ENCODE measurements around the gene GPS2.

GPS2 gene

GRCh38 chr17:7313890-7314718 lies 1.1 kb downstream of the GPS2 start:
- H3K4me1 ChIP-seq (ENCODE audit: control insufficient read depth in 1 of 2, insufficient read depth in 2 of 2, low read length in 2 of 2), result peaks cover 5 to 6% of the 10 kb centered on the region in 2 experiments
- H3K9ac ChIP-seq (ENCODE audit: low read length), result no peak overlapping the region
- no peak for DNase-seq
- no peak overlapping the region for H3K23ac ChIP-seq (ENCODE audit: low read length)
- peaks cover 2% of the 10 kb centered on the region for H3K79me1 ChIP-seq (ENCODE audit: low read length)
- H2BK120ac ChIP-seq (ENCODE audit: insufficient read depth, low read length, poor library complexity), result no peak overlapping the region
- peak overlapping the region; percentile 93 for H4K8ac ChIP-seq (ENCODE audit: low read depth, low read length)
- no peak overlapping the region for H3K18ac ChIP-seq (ENCODE audit: low read length)
- no CpG with 5 or more reads among the region's 9 CpGs for WGBS (ENCODE audit: extremely low coverage, insufficient coverage, insufficient read length)
- no peak overlapping the region for H3K14ac ChIP-seq (ENCODE audit: low read length)
- peaks cover 63 to 74% of the 10 kb centered on the region in 2 experiments for H3K36me3 ChIP-seq (ENCODE audit: control insufficient read depth in 1 of 2, insufficient read depth in 2 of 2, low read length in 2 of 2)
- peak overlapping the region; percentile 76 for H3K4me2 ChIP-seq (ENCODE audit: low read length)
- no peak overlapping the region for H3K27ac ChIP-seq (ENCODE audit: low read depth, low read length)
- H3K79me2 ChIP-seq (ENCODE audit: control insufficient read depth, insufficient read depth, low read length, poor library complexity), result peaks cover 8% of the 10 kb centered on the region
- no peak overlapping the region for H2BK12ac ChIP-seq (ENCODE audit: low read length)
- H3K9me3 ChIP-seq (ENCODE audit: insufficient read depth, low read depth, low read length), result no peaks in the 10 kb centered on the region
- peak overlapping the region; percentile 23 for H4K91ac ChIP-seq (ENCODE audit: low read depth, low read length)
- no peak overlapping the region for H3K4ac ChIP-seq (ENCODE audit: low read depth, low read length)
- no peaks in the 10 kb centered on the region for H3K27me3 ChIP-seq (ENCODE audit: insufficient read depth, low read length)
- no peak overlapping the region for H2AK5ac ChIP-seq (ENCODE audit: low read length)
- peak overlapping the region; percentile 91 for H3K4me3 ChIP-seq (ENCODE audit: low read depth, low read length)
- no peak overlapping the region for H2BK5ac ChIP-seq (ENCODE audit: low read depth, low read length, poor library complexity)
- H4K12ac ChIP-seq (ENCODE audit: low read depth, low read length), result no peak overlapping the region
- H2AFZ ChIP-seq (ENCODE audit: insufficient read depth, low read length, poor library complexity), result no peak overlapping the region

GRCh38 chr17:7313088-7313889 lies 1.9 kb downstream of the GPS2 start:
- peaks cover 55 to 66% of the 10 kb centered on the region in 2 experiments for H3K36me3 ChIP-seq (ENCODE audit: control insufficient read depth in 1 of 2, insufficient read depth in 2 of 2, low read length in 2 of 2)
- peaks cover 7 to 9% of the 10 kb centered on the region in 2 experiments for H3K4me1 ChIP-seq (ENCODE audit: control insufficient read depth in 1 of 2, insufficient read depth in 2 of 2, low read length in 2 of 2)
- no peak overlapping the region for H2BK120ac ChIP-seq (ENCODE audit: insufficient read depth, low read length, poor library complexity)
- no peak overlapping the region for H2AK5ac ChIP-seq (ENCODE audit: low read length)
- DNase-seq, result no peak
- no peak overlapping the region for H3K9ac ChIP-seq (ENCODE audit: low read length)
- no CpG with 5 or more reads among the region's 7 CpGs for WGBS (ENCODE audit: extremely low coverage, insufficient coverage, insufficient read length)
- H2BK12ac ChIP-seq (ENCODE audit: low read length), result no peak overlapping the region
- H3K4me2 ChIP-seq (ENCODE audit: low read length), result no peak overlapping the region
- H4K8ac ChIP-seq (ENCODE audit: low read depth, low read length), result no peak overlapping the region
- H3K79me2 ChIP-seq (ENCODE audit: control insufficient read depth, insufficient read depth, low read length, poor library complexity), result peaks cover 15% of the 10 kb centered on the region
- H4K91ac ChIP-seq (ENCODE audit: low read depth, low read length), result no peak overlapping the region
- H2AFZ ChIP-seq (ENCODE audit: insufficient read depth, low read length, poor library complexity), result no peak overlapping the region
- H3K4ac ChIP-seq (ENCODE audit: low read depth, low read length), result no peak overlapping the region
- H3K27ac ChIP-seq (ENCODE audit: low read depth, low read length), result no peak overlapping the region
- no peak overlapping the region for H3K23ac ChIP-seq (ENCODE audit: low read length)
- peaks cover 5% of the 10 kb centered on the region for H3K79me1 ChIP-seq (ENCODE audit: low read length)
- no peaks in the 10 kb centered on the region for H3K9me3 ChIP-seq (ENCODE audit: insufficient read depth, low read depth, low read length)
- no peaks in the 10 kb centered on the region for H3K27me3 ChIP-seq (ENCODE audit: insufficient read depth, low read length)
- H3K18ac ChIP-seq (ENCODE audit: low read length), result no peak overlapping the region
- no peak overlapping the region for H3K4me3 ChIP-seq (ENCODE audit: low read depth, low read length)
- H2BK5ac ChIP-seq (ENCODE audit: low read depth, low read length, poor library complexity), result no peak overlapping the region
- H3K14ac ChIP-seq (ENCODE audit: low read length), result no peak overlapping the region
- H4K12ac ChIP-seq (ENCODE audit: low read depth, low read length), result no peak overlapping the region

- Histone ChIP-seq H3K36me3 (ENCODE audit: control insufficient read depth in 1 of 2, insufficient read depth in 2 of 2, low read length in 2 of 2) (peaks cover 48 to 59% of the 10 kb centered on the region in 2 experiments), H3K4me3 (ENCODE audit: low read depth, low read length) (no peak overlapping the region), H2AFZ (ENCODE audit: insufficient read depth, low read length, poor library complexity) (no peak overlapping the region), H2BK5ac (ENCODE audit: low read depth, low read length, poor library complexity) (no peak overlapping the region), H3K4me2 (ENCODE audit: low read length) (no peak overlapping the region), H2BK12ac (ENCODE audit: low read length) (no peak overlapping the region), H2AK5ac (ENCODE audit: low read length) (no peak overlapping the region), H3K23ac (ENCODE audit: low read length) (no peak overlapping the region), H3K9me3 (ENCODE audit: insufficient read depth, low read depth, low read length) (no peaks in the 10 kb centered on the region), H3K27me3 (ENCODE audit: insufficient read depth, low read length) (no peaks in the 10 kb centered on the region), H3K27ac (ENCODE audit: low read depth, low read length) (no peak overlapping the region), H2BK120ac (ENCODE audit: insufficient read depth, low read length, poor library complexity) (no peak overlapping the region), H3K79me1 (ENCODE audit: low read length) (peaks cover 13% of the 10 kb centered on the region), H3K9ac (ENCODE audit: low read length) (no peak overlapping the region), H4K12ac (ENCODE audit: low read depth, low read length) (no peak overlapping the region), H3K18ac (ENCODE audit: low read length) (no peak overlapping the region), H4K8ac (ENCODE audit: low read depth, low read length) (no peak overlapping the region), H3K79me2 (ENCODE audit: control insufficient read depth, insufficient read depth, low read length, poor library complexity) (peaks cover 23% of the 10 kb centered on the region), H4K91ac (ENCODE audit: low read depth, low read length) (no peak overlapping the region), H3K4ac (ENCODE audit: low read depth, low read length) (no peak overlapping the region), H3K14ac (ENCODE audit: low read length) (no peak overlapping the region), H3K4me1 (ENCODE audit: control insufficient read depth in 1 of 2, insufficient read depth in 2 of 2, low read length in 2 of 2) (peaks cover 7 to 9% of the 10 kb centered on the region in 2 experiments)
- no CpG with 5 or more reads among the region's 7 CpGs for WGBS (ENCODE audit: extremely low coverage, insufficient coverage, insufficient read length)
- no peak for DNase-seq
These were observed 2.6 kb downstream of the GPS2 start for GRCh38 chr17:7312432-7313087.

- peaks cover 40 to 50% of the 10 kb centered on the region in 2 experiments for H3K36me3 ChIP-seq (ENCODE audit: control insufficient read depth in 1 of 2, insufficient read depth in 2 of 2, low read length in 2 of 2)
- no peak overlapping the region for H3K4ac ChIP-seq (ENCODE audit: low read depth, low read length)
- no peak overlapping the region for H3K4me2 ChIP-seq (ENCODE audit: low read length)
- no peak for DNase-seq
- no peak overlapping the region for H4K91ac ChIP-seq (ENCODE audit: low read depth, low read length)
- H2AK5ac ChIP-seq (ENCODE audit: low read length), result no peak overlapping the region
- H3K9me3 ChIP-seq (ENCODE audit: insufficient read depth, low read depth, low read length), result no peaks in the 10 kb centered on the region
- 100% methylated on average over 1 of the region's 7 CpGs for WGBS (ENCODE audit: extremely low coverage, insufficient coverage, insufficient read length)
- no peak overlapping the region for H2BK120ac ChIP-seq (ENCODE audit: insufficient read depth, low read length, poor library complexity)
- H2BK5ac ChIP-seq (ENCODE audit: low read depth, low read length, poor library complexity), result no peak overlapping the region
- H2AFZ ChIP-seq (ENCODE audit: insufficient read depth, low read length, poor library complexity), result no peak overlapping the region
- H3K14ac ChIP-seq (ENCODE audit: low read length), result no peak overlapping the region
- H3K9ac ChIP-seq (ENCODE audit: low read length), result no peak overlapping the region
- H3K79me1 ChIP-seq (ENCODE audit: low read length), result peaks cover 18% of the 10 kb centered on the region
- H3K27ac ChIP-seq (ENCODE audit: low read depth, low read length), result no peak overlapping the region
- H3K27me3 ChIP-seq (ENCODE audit: insufficient read depth, low read length), result no peaks in the 10 kb centered on the region
- H3K18ac ChIP-seq (ENCODE audit: low read length), result no peak overlapping the region
- peaks cover 24% of the 10 kb centered on the region for H3K79me2 ChIP-seq (ENCODE audit: control insufficient read depth, insufficient read depth, low read length, poor library complexity)
- no peak overlapping the region for H4K8ac ChIP-seq (ENCODE audit: low read depth, low read length)
- H2BK12ac ChIP-seq (ENCODE audit: low read length), result no peak overlapping the region
- no peak overlapping the region for H3K23ac ChIP-seq (ENCODE audit: low read length)
- H3K4me3 ChIP-seq (ENCODE audit: low read depth, low read length), result no peak overlapping the region
- no peak overlapping the region for H4K12ac ChIP-seq (ENCODE audit: low read depth, low read length)
- peaks cover 8 to 9% of the 10 kb centered on the region in 2 experiments for H3K4me1 ChIP-seq (ENCODE audit: control insufficient read depth in 1 of 2, insufficient read depth in 2 of 2, low read length in 2 of 2)
These were observed 4.0 kb downstream of the GPS2 start for GRCh38 chr17:7311110-7311705.

Data from trophoblast cell (in vitro differentiated cells and primary cell).